Ishikawa (cell line): ENCODE results near the gene CAMK2N1.

Experiments used
- CEBPB ChIP-seq: IDR thresholded peaks from 2 replicates; pipeline ENCODE4 v1.6.1; 2012
- CREB1 ChIP-seq: IDR thresholded peaks from 2 replicates; pipeline ENCODE4 v1.6.1; 2012; ENCODE audit warnings: low read depth
- EP300 ChIP-seq: IDR thresholded peaks from 2 replicates; pipeline ENCODE4 v1.6.1; 2012; ENCODE audit warnings: borderline replicate concordance
- FOXM1 ChIP-seq: IDR thresholded peaks from 2 replicates; pipeline ENCODE4 v1.6.1; 2012; ENCODE audit warnings: low read depth, borderline replicate concordance
- NFIC ChIP-seq: IDR thresholded peaks from 2 replicates; pipeline ENCODE4 v1.6.1; 2012
- RAD21 ChIP-seq: IDR thresholded peaks from 2 replicates; pipeline ENCODE4 v1.6.1; 2012; ENCODE audit warnings: low read depth
- TAF1 ChIP-seq: IDR thresholded peaks from 2 replicates; pipeline ENCODE4 v1.6.1; 2012; ENCODE audit warnings: low read depth, mild to moderate bottlenecking
- TCF12 ChIP-seq: IDR thresholded peaks from 2 replicates; pipeline ENCODE4 v1.6.1; 2012; ENCODE audit warnings: low read depth
- TEAD4 ChIP-seq: IDR thresholded peaks from 2 replicates; pipeline ENCODE4 v1.6.1; 2012
- YY1 ChIP-seq: IDR thresholded peaks from 2 replicates; pipeline ENCODE4 v1.6.1; 2012; ENCODE audit warnings: low read depth
- ZBTB7A ChIP-seq: IDR thresholded peaks from 2 replicates; pipeline ENCODE4 v1.6.1; 2012; ENCODE audit warnings: low read depth
- TF ChIP-seq, protein P1 (sequence below): IDR thresholded peaks from 2 replicates; pipeline ENCODE4 v1.6.1; 2012
- TF ChIP-seq, protein P2 (sequence below): IDR thresholded peaks from 2 replicates; pipeline ENCODE4 v1.6.1; 2012
- TF ChIP-seq, protein P3 (sequence below): IDR thresholded peaks from 2 replicates; pipeline ENCODE4 v1.6.1; 2012; ENCODE audit warnings: low read depth, mild to moderate bottlenecking

DNA sequence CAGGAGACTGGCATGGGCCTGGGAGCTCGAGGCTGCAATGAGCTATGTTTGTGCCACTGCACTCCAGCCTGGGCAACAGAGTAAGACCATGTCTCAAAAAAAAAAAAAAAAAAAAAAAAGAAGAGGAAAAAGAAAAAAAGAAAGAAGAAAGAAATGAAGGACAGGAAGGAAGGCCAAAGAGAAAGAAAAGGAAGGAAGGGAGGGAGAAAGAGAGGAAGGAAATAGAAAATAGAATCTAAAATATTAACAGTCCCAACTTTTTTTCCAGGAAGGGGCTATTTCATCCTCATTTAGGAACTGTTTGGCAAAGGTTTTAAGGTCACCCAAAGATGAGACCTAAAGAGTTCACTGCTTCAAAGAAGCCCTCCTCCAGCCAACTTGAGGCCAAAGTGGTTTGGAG, 19.5 kb upstream of the CAMK2N1 start:
- TF ChIP-seq, protein P1, sequence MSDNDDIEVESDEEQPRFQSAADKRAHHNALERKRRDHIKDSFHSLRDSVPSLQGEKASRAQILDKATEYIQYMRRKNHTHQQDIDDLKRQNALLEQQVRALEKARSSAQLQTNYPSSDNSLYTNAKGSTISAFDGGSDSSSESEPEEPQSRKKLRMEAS = no peak
- no peak for TF ChIP-seq CREB1
- TF ChIP-seq ZBTB7A = no peak
- no peak for TF ChIP-seq TEAD4
- no peak for TF ChIP-seq CEBPB
- TF ChIP-seq, protein P2, sequence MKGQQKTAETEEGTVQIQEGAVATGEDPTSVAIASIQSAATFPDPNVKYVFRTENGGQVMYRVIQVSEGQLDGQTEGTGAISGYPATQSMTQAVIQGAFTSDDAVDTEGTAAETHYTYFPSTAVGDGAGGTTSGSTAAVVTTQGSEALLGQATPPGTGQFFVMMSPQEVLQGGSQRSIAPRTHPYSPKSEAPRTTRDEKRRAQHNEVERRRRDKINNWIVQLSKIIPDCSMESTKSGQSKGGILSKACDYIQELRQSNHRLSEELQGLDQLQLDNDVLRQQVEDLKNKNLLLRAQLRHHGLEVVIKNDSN = no peak
- no peak for TF ChIP-seq TAF1
- no peak for TF ChIP-seq EP300
- TF ChIP-seq FOXM1 = no peak
- TF ChIP-seq YY1 = no peak
- no peak for TF ChIP-seq RAD21
- TF ChIP-seq, protein P3, sequence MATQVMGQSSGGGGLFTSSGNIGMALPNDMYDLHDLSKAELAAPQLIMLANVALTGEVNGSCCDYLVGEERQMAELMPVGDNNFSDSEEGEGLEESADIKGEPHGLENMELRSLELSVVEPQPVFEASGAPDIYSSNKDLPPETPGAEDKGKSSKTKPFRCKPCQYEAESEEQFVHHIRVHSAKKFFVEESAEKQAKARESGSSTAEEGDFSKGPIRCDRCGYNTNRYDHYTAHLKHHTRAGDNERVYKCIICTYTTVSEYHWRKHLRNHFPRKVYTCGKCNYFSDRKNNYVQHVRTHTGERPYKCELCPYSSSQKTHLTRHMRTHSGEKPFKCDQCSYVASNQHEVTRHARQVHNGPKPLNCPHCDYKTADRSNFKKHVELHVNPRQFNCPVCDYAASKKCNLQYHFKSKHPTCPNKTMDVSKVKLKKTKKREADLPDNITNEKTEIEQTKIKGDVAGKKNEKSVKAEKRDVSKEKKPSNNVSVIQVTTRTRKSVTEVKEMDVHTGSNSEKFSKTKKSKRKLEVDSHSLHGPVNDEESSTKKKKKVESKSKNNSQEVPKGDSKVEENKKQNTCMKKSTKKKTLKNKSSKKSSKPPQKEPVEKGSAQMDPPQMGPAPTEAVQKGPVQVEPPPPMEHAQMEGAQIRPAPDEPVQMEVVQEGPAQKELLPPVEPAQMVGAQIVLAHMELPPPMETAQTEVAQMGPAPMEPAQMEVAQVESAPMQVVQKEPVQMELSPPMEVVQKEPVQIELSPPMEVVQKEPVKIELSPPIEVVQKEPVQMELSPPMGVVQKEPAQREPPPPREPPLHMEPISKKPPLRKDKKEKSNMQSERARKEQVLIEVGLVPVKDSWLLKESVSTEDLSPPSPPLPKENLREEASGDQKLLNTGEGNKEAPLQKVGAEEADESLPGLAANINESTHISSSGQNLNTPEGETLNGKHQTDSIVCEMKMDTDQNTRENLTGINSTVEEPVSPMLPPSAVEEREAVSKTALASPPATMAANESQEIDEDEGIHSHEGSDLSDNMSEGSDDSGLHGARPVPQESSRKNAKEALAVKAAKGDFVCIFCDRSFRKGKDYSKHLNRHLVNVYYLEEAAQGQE = no peak
- no peak for TF ChIP-seq TCF12
- no peak for TF ChIP-seq NFIC
